HepG2 (cell line): Measurements from ENCODE around the gene GCNT2. TPM values are rescaled to one million over a fixed set of nuclear protein-coding genes. Genes with fewer than 3 reads are reported as not detected.

Experiments
- CREB1 ChIP-seq, 2 experiments: fragments of 450-650 bp in 1 of 2; IDR thresholded peaks; 2 replicates each; pipeline ENCODE4 v1.6.1; 2016 to 2017; ENCODE audit warnings: control low read depth in 1 of 2, mild to moderate bottlenecking in 1 of 2, missing compliant biosample characterization in 1 of 2, missing genetic modification characterization in 1 of 2
- TFDP1 ChIP-seq: IDR thresholded peaks from 2 replicates; pipeline ENCODE4 v1.6.1; 2016; ENCODE audit warnings: missing compliant biosample characterization, missing genetic modification reagents, borderline replicate concordance
- ZNF207 ChIP-seq: fragments of 450-650 bp; IDR thresholded peaks from 2 replicates; pipeline ENCODE4 v1.6.1; 2016; ENCODE audit warnings: antibody characterized with exemption, borderline replicate concordance
- ZNF646 ChIP-seq: sonication (generic); formaldehyde crosslinking; IDR thresholded peaks from 2 replicates; pipeline ENCODE4 v1.9.0; 2021; ENCODE audit warnings: mild to moderate bottlenecking, missing genetic modification reagents
- polyA plus RNA-seq, 8 experiments: library from polyadenylated mRNA; depleted of rRNA in 3 of 8; stranded (reverse) in 7 of 8; unstranded in 1 of 8; fragments of >200 nt; fragmentation: Illumina TruSeq in 4 of 8; extraction: Trizol in 4 of 8; gene quantifications; 2 replicates each; pipeline versions ENCODE4 v1.2.1 to v1.2.3, GENCODE V29; 2011 to 2016; ENCODE audit warnings: low read depth in 4 of 8, missing spikeins in 1 of 8, mixed read lengths in 1 of 8; ENCODE audit not compliant: insufficient read depth in 1 of 8
- total RNA-seq, 5 experiments: library from RNA; depleted of rRNA; stranded (reverse); fragments of >200 nt; fragmentation: Illumina TruSeq; extraction: Trizol; gene quantifications; 2 replicates each; pipeline ENCODE4 v1.2.3, GENCODE V29; 2016; ENCODE audit warnings: low read depth in 1 of 5

GCNT2 gene
- total and polyA plus RNA-seq, 2 of the 13 experiments (the other 11 are each of a cell fraction or from before 2014, with no cell fraction given), result 11.8 to 31.9 TPM

- no peak for TF ChIP-seq TFDP1 (CRISPR knock-in tag)
- no peak for TF ChIP-seq CREB1 (IDR thresholded peaks at IDR 0.05)
- TF ChIP-seq CREB1 (CRISPR knock-in tag; IDR thresholded peaks at IDR 0.05), result no peak
- TF ChIP-seq ZNF207, result peak; percentile 81
- TF ChIP-seq ZNF646 (CRISPR knock-in tag), result peak; percentile 98
Measured at GRCh38 chr6:10588562-10589428, 67.6 kb downstream of the GCNT2 start (continued).
